A673 (cell line): Measurements from ENCODE around the gene TREX2. TPM values are rescaled to one million over a fixed set of nuclear protein-coding genes. Genes with fewer than 3 reads are reported as not detected.
"Not testable (repeated sequence)": the region's sequence is repeated elsewhere in the genome, so short reads cannot be mapped to it uniquely, and the experiment has no call there.

ENCODE experiments used
- BruUV-seq: library from RNA; stranded (reverse); fragments of 400-500 nt; replicated peaks from 2 replicates; lab custom pipeline; 2021; lab: Mats Ljungman, UMichigan
- CTCF ChIA-PET: fragments of 300-600 bp; sonication (Branson Sonifier 250); formaldehyde crosslinking; loops from one replicate; lab custom pipeline; 2022; ENCODE audit warnings: antibody characterized with exemption; lab: Charles Lee
- POLR2A ChIA-PET: fragments of 300-600 bp; sonication (Branson Sonifier 250); formaldehyde crosslinking; loops from one replicate; lab custom pipeline; 2022; ENCODE audit warnings: antibody characterized with exemption; ENCODE audit not compliant: low non-redundant PET; lab: Charles Lee
- DNase-seq: peaks from one replicate; pipeline ENCODE4 v3.0.0-alpha.2; 2015; ENCODE audit warnings: low spot score
- H3K27ac ChIP-seq: fragments of 200-600 bp; sonication (generic); 2 replicates; pipeline ENCODE4 v1.5.1; 2016; ENCODE audit warnings: mixed run types, low read depth, mild to moderate bottlenecking, mixed read lengths, antibody characterized with exemption, low read length; ENCODE audit not compliant: poor library complexity, severe bottlenecking
- H3K27me3 ChIP-seq: fragments of 200-600 bp; sonication (generic); replicated peaks from 2 replicates; pipeline ENCODE4 v1.6.1; 2017; ENCODE audit warnings: mixed run types, low read depth, mild to moderate bottlenecking, mixed read lengths, antibody characterized with exemption, low read length; ENCODE audit not compliant: insufficient read depth, poor library complexity
- H3K36me3 ChIP-seq: fragments of 200-600 bp; sonication (generic); 2 replicates; pipeline ENCODE4 v1.6.1; 2016; ENCODE audit warnings: mixed run types, mild to moderate bottlenecking, mixed read lengths, antibody characterized with exemption, low read length; ENCODE audit not compliant: insufficient read depth, poor library complexity, severe bottlenecking
- H3K4me1 ChIP-seq: fragments of 200-600 bp; sonication (generic); 2 replicates; pipeline ENCODE4 v1.6.1; 2017; ENCODE audit warnings: mixed run types, mild to moderate bottlenecking, mixed read lengths, antibody characterized with exemption, low read length; ENCODE audit not compliant: insufficient read depth, poor library complexity, severe bottlenecking
- H3K4me3 ChIP-seq: fragments of 200-600 bp; sonication (generic); 2 replicates; pipeline ENCODE4 v1.5.1; 2016; ENCODE audit warnings: low read depth, mixed run types, mild to moderate bottlenecking, mixed read lengths, low read length; ENCODE audit not compliant: poor library complexity, severe bottlenecking
- H3K9me3 ChIP-seq: fragments of 200-600 bp; sonication (generic); 2 replicates; pipeline ENCODE4 v1.6.1; 2016; ENCODE audit warnings: mixed run types, low read depth, mild to moderate bottlenecking, mixed read lengths, antibody characterized with exemption, low read length; ENCODE audit not compliant: poor library complexity, severe bottlenecking
- CTCF ChIP-seq: fragments of 300-800, 200-600 bp; sonication (generic); conservative IDR thresholded peaks from 2 replicates; pipeline ENCODE4 v1.5.1; 2017; ENCODE audit warnings: low read depth, mild to moderate bottlenecking, antibody characterized with exemption, low read length, moderate library complexity, mixed read lengths
- EZH2 ChIP-seq: fragments of 200-600 bp; sonication (generic); IDR thresholded peaks from 2 replicates; pipeline ENCODE4 v1.6.1; 2017; ENCODE audit warnings: borderline replicate concordance, low read depth, mild to moderate bottlenecking, mixed read lengths, antibody characterized with exemption, low read length; ENCODE audit not compliant: poor library complexity, severe bottlenecking
- intact Hi-C: fragments of 100-400 bp; cut with micrococcal nuclease; formaldehyde crosslinking; loops from one replicate; pipeline ENCODE4 v1.10.0; 2022; ENCODE audit not compliant: unreplicated experiment
- total RNA-seq: library from RNA; stranded (reverse); gene quantifications from 2 replicates; pipeline ENCODE4 v1.2.3, GENCODE V29; 2021

Gene TREX2
- total RNA-seq, 1 experiment from 2014 or later, result 0.77 TPM

DNA sequence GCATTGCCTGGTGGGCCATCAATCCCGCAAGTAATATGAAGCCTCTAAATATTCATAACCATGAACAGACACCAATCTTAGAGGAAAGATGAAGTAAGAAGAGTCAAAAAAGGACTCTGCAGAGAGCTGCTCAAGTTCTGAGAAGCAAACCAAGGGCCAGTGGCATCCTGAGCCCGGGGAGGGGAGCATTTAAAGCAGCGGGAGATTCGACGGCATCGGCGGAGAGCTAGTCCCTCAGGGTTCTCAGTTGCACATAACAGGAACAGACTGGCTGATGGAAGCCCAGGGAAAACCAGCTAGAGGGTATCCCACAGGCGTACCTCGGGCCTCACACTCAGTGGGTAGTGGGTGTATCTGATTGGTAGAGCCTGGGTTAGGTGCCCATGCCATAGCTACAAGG is 39.8 kb downstream of the TREX2 start:
- Histone ChIP-seq H3K4me3 (no peak overlapping the region), H3K27me3 (no peaks in the 10 kb centered on the region), H3K9me3 (no peaks in the 10 kb centered on the region), H3K36me3 (no peaks in the 10 kb centered on the region), H3K4me1 (no peaks in the 10 kb centered on the region), H3K27ac (no peak overlapping the region)
- ChIA-PET POLR2A (no interaction called here), CTCF (interaction anchor here (0.9 kb wide), 1 partner anchor 19 kb away, joined by 5 read pairs; no protein-coding TSS in a partner anchor)
- TF ChIP-seq CTCF (no peak), EZH2 (no peak)
- BruUV-seq, result no TSS peak
- no peak for DNase-seq
- intact Hi-C loops, result no loop called here

- no TSS peak for BruUV-seq
- no peaks in the 10 kb centered on the region for H3K9me3 ChIP-seq
- no peaks in the 10 kb centered on the region for H3K4me1 ChIP-seq
- H3K27ac ChIP-seq, result no peak overlapping the region
- DNase-seq, result no peak
- TF ChIP-seq CTCF (no peak), EZH2 (no peak)
- intact Hi-C loops, result no loop called here
- POLR2A ChIA-PET, result no interaction called here
- CTCF ChIA-PET, result interaction anchor here (0.9 kb wide), 1 partner anchor 20 kb away, joined by 5 read pairs; no protein-coding TSS in a partner anchor
- H3K27me3 ChIP-seq, result no peaks in the 10 kb centered on the region
- no peaks in the 10 kb centered on the region for H3K36me3 ChIP-seq
- H3K4me3 ChIP-seq, result no peak overlapping the region
Measured at GRCh38 chrX:153405426-153405825, 40.4 kb downstream of the TREX2 start.

DNA sequence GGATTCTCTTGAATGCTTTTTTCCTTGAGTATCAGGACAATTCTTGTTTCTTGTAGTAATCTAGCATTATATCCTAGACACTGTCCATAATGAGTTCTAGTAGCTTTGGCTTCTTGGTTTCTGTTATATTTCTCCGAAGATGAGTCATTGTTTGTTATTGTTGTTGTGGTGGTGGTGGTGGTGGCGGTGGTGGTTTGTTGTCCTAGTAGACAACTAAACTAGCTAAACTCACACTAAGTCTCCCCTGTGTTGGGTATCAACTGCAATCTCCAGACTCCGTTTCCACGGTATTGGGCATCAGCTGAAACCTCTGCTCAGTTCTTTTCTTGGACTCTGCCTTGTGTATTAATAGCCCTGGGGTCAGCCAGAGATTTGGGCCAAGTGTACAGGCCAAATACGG is 41.5 kb downstream of the TREX2 start:
- H3K27me3 ChIP-seq, H3K9me3 ChIP-seq, H3K27ac ChIP-seq, H3K4me3 ChIP-seq, H3K4me1 ChIP-seq, POLR2A ChIA-PET, CTCF ChIA-PET, DNase-seq, intact Hi-C loops, BruUV-seq, H3K36me3 ChIP-seq: not testable (repeated sequence)

- no TSS peak for BruUV-seq
- H3K4me1 ChIP-seq, result no peaks in the 10 kb centered on the region
- no peaks in the 10 kb centered on the region for H3K36me3 ChIP-seq
- TF ChIP-seq EZH2, result no peak
- no peak for TF ChIP-seq CTCF
- POLR2A ChIA-PET, result no interaction called here
- DNase-seq, result no peak
- no peaks in the 10 kb centered on the region for H3K27me3 ChIP-seq
- CTCF ChIA-PET, result no interaction called here
- H3K27ac ChIP-seq, result no peak within 1 kb of the TSS
- H3K9me3 ChIP-seq, result no peaks in the 10 kb centered on the region
- H3K4me3 ChIP-seq, result no peak within 1 kb of the TSS
- intact Hi-C loops, result no loop called here
Measured at GRCh38 chrX:153401133-153401764, 44.6 kb downstream of the TREX2 start, which contains the start of gene PNMA6E. Gene PNMA6E (minus strand): TSS chrX:153401350. CDS start chrX:153398849, 2,501 bp downstream.
